H1 (cell line): ENCODE data around the gene IFITM10. TPM values are rescaled to one million over a fixed set of nuclear protein-coding genes. Genes with fewer than 3 reads are reported as not detected.

Experiments used
- CEBPB ChIP-seq: IDR thresholded peaks from 2 replicates; pipeline ENCODE4 v1.6.1; 2012; ENCODE audit warnings: low read depth, low read length
- CHD2 ChIP-seq: IDR thresholded peaks from 2 replicates; pipeline ENCODE4 v1.6.1; 2012; ENCODE audit warnings: low read length, improper control_type of control experiment
- EP300 ChIP-seq, 2 experiments: IDR thresholded peaks; 1 replicate in 1 of 2; 2 replicates in 1 of 2; pipeline ENCODE4 v1.6.1; 2011 to 2012; ENCODE audit warnings: low read depth in 2 of 2, low read length in 2 of 2, mild to moderate bottlenecking in 2 of 2, borderline replicate concordance in 1 of 2, inconsistent platforms in 1 of 2, moderate library complexity in 1 of 2
- KDM4A ChIP-seq: IDR thresholded peaks from one replicate; pipeline ENCODE4 v1.7.1; 2012; ENCODE audit warnings: low read depth, mild to moderate bottlenecking, moderate library complexity, low read length, inconsistent platforms; ENCODE audit not compliant: severe bottlenecking
- RAD21 ChIP-seq, 2 experiments: IDR thresholded peaks in 1 of 2; conservative IDR thresholded peaks in 1 of 2; 2 replicates each; pipeline ENCODE4 v1.6.1; 2011; ENCODE audit warnings: low read depth in 2 of 2, low read length in 2 of 2, improper control_type of control experiment in 1 of 2, inconsistent platforms in 1 of 2, mild to moderate bottlenecking in 1 of 2, moderate library complexity in 1 of 2
- RFX5 ChIP-seq: IDR thresholded peaks from 2 replicates; pipeline ENCODE4 v1.6.1; 2011; ENCODE audit warnings: low read depth, low read length, improper control_type of control experiment, borderline replicate concordance
- TCF12 ChIP-seq: IDR thresholded peaks from 2 replicates; pipeline ENCODE4 v1.6.1; 2011; ENCODE audit warnings: low read depth, mild to moderate bottlenecking, low read length
- polyA plus RNA-seq, 7 experiments: library from polyadenylated mRNA; depleted of rRNA in 3 of 7; stranded (reverse) in 5 of 7; unstranded in 2 of 7; fragments of >200 nt in 5 of 7; fragments of 200-250 nt in 2 of 7; gene quantifications; 1 replicate in 5 of 7; 2 replicates in 1 of 7; 4 replicates in 1 of 7; pipeline versions ENCODE4 v1.2.1 to v1.2.3, GENCODE V29; 2011 to 2013; ENCODE audit warnings: missing spikeins in 2 of 7, mixed read lengths in 2 of 7
- total RNA-seq: library from RNA; stranded (reverse); fragmentation: NEBNext Ultra II Directional; extraction: Animal tissue kit (Norgen Biotek cat#: 25700); gene quantifications from 2 replicates; pipeline ENCODE4 v1.2.1, GENCODE V29; 2021
- TF ChIP-seq, protein P1 (sequence below), 3 experiments: IDR thresholded peaks; 1 replicate in 2 of 3; 2 replicates in 1 of 3; pipeline versions ENCODE4 v1.5.1 to v1.6.1; 2011; ENCODE audit warnings: low read length in 3 of 3, mild to moderate bottlenecking in 3 of 3, inconsistent platforms in 2 of 3, low read depth in 1 of 3, moderate library complexity in 1 of 3; ENCODE audit not compliant: insufficient read depth in 1 of 3; ENCODE audit errors: control extremely low read depth in 1 of 3

Gene IFITM10
- total and polyA plus RNA-seq, 2 of the 8 experiments (the other 6 are each of a cell fraction or from before 2014, with no cell fraction given): 0.08 to 0.22 TPM

GRCh38 chr11:1746511-1746931 lies 3.9 kb downstream of the IFITM10 start (continued):
- TF ChIP-seq EP300 (IDR thresholded peaks at IDR 0.05; ENCODE audit: borderline replicate concordance in 1 of 2, low read depth in 2 of 2, low read length in 2 of 2) (no peak), RFX5 (no peak), RAD21 (IDR thresholded peaks at IDR 0.05 in 1 of 2, conservative IDR thresholded peaks at IDR 0.05 in 1 of 2; ENCODE audit: low read depth in 2 of 2, low read length in 2 of 2) (no peak), KDM4A (no peak), TCF12 (no peak), CHD2 (no peak), CEBPB (no peak)
- TF ChIP-seq, protein P1, sequence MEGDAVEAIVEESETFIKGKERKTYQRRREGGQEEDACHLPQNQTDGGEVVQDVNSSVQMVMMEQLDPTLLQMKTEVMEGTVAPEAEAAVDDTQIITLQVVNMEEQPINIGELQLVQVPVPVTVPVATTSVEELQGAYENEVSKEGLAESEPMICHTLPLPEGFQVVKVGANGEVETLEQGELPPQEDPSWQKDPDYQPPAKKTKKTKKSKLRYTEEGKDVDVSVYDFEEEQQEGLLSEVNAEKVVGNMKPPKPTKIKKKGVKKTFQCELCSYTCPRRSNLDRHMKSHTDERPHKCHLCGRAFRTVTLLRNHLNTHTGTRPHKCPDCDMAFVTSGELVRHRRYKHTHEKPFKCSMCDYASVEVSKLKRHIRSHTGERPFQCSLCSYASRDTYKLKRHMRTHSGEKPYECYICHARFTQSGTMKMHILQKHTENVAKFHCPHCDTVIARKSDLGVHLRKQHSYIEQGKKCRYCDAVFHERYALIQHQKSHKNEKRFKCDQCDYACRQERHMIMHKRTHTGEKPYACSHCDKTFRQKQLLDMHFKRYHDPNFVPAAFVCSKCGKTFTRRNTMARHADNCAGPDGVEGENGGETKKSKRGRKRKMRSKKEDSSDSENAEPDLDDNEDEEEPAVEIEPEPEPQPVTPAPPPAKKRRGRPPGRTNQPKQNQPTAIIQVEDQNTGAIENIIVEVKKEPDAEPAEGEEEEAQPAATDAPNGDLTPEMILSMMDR (IDR thresholded peaks at IDR 0.05; ENCODE audit: control extremely low read depth in 1 of 3, insufficient read depth in 1 of 3, low read depth in 1 of 3, low read length in 3 of 3): no peak
- TF ChIP-seq, all 59 proteins: peak for 0
